Activated naive CD4-positive, alpha-beta T cell treated with anti-CD3 and anti-CD28 coated beads, Interleukin-2, amount 10 ng/mL, durations not matched to agents 5 hours and 36 hours (primary cell): ENCODE measurements around the gene TFB2M. TPM values are rescaled to one million over a fixed set of nuclear protein-coding genes. Genes with fewer than 3 reads are reported as not detected.

Experiments
- total RNA-seq, 2 experiments: library from RNA; stranded (reverse); gene quantifications; one replicate each; pipeline ENCODE4 v1.2.3, GENCODE V29; 2021

The TFB2M gene
- 10 to 100 TPM in 1 of 2 experiments, 1 to 10 TPM in 1; 9.5 to 10.6 TPM for total RNA-seq

GRCh38 chr1:246566128-246566812 is at the start of gene TFB2M, which contains the start of gene CNST:
Gene TFB2M (minus strand): TSS chr1:246566261. CDS start chr1:246566138, 123 bp downstream.
Gene CNST (plus strand): TSS chr1:246566456. CDS start chr1:246591563, 25,107 bp downstream.

GRCh38 chr1:246506674-246507481 is 59.2 kb downstream of the TFB2M start, which contains the start of gene SMYD3:
Gene SMYD3 (minus strand): TSS chr1:246507279.

Other genes with a start within 250 kb of the TFB2M start
- gene SMYD3, start 59.0 kb downstream of the TFB2M start, total RNA-seq: 10 to 100 TPM; 15.3 to 21.3 TPM
- 10 to 100 TPM; 42.2 to 43.4 TPM for gene CNST, start 195 bp upstream of the TFB2M start, total RNA-seq
- gene SCCPDH, start 158.1 kb upstream of the TFB2M start, total RNA-seq: 1 to 10 TPM; 8.8 to 9.5 TPM